ENCODE measurements around the gene ACTG1.
"Not testable (repeated sequence)": the region's sequence is repeated elsewhere in the genome, so short reads cannot be mapped to it uniquely, and the experiment has no call there.

Gene ACTG1

DNA sequence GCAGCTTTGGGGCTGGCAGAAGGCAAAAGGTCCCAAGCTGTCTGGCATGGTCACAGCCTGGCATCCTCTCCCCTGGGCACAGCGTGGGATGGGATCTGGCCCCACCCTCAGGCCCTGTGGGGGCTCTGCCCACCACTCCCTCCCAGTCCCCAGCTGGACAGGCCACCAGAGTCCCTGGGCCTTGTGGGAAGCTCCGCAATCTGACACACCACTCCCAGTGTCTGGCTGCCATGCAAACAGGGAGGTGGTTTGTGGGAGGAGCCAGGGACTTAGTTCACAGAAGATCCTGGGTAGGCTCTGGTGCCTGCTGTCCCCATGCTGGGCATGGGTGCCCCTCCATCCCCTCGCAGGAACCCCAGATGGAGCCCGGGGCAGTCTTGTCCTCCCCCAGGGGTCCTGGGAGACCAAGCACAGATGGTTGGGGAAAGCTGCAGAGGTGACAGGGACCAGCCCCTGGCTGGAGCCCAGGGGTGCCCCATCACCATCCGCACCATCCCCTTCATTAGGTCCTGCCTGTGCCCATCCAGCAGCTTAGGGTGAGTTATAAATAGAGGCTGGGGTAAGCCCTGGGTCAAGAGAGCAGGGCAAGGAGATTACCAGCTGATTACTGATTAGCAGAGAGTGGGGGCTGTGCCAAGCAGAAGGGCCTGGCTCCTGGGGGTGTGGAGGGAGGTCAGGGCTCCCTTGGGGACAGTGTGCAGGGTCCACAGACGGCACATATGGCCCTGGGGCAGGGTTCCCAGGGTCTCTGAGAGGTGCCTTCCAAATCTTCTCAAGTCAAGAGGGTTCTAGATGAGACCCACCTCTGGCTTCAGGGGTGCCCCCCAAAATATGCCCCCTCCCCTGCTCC is 21.8 kb upstream of the ACTG1 start:
- no peak for DNase-seq (ENCODE audit: low read depth)
- no peak overlapping the region for H3K4me3 ChIP-seq (ENCODE audit: low read depth, low read length)

DNA sequence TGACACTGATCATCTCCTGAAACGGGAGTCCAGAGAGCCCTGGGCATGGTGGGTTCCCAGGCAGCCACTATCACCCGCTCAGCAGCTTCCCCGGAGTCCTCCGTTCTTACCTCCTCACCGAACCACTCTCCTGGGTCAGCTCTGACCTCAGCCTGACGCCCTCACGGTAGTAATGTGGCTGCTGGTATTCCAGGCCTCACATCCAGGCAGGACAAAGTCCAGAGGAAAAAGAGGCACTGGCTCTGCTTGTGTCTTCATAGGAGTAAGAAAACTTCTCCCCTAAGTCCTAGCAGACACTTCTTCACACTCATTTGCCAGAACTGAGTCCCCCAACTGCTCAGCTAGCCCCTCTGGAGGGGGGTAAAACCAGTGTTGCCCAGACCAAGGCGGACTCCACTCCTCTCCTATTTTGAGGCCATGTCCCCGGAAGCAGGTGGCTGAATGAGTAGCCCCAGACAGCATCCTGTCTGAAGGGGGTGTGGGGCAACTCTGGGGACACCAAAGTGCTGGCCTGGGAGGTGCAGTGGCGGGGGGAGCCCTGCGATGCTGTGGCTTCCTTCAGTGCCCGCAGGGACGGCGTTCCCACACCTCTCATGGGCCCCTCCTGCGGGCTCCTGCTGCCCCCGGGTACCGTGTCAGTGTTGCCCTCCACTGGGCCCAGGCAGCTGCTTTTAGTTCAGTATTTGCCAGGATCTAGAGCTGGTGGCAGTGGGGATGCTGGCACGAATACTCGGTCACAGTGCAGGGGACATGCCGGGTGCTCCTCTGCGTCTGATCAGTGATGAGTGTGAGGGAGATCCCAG is 20.9 kb upstream of the ACTG1 start:
- no peak overlapping the region for H3K4me3 ChIP-seq (ENCODE audit: low read depth, low read length)
- DNase-seq (ENCODE audit: low read depth): no peak

DNA sequence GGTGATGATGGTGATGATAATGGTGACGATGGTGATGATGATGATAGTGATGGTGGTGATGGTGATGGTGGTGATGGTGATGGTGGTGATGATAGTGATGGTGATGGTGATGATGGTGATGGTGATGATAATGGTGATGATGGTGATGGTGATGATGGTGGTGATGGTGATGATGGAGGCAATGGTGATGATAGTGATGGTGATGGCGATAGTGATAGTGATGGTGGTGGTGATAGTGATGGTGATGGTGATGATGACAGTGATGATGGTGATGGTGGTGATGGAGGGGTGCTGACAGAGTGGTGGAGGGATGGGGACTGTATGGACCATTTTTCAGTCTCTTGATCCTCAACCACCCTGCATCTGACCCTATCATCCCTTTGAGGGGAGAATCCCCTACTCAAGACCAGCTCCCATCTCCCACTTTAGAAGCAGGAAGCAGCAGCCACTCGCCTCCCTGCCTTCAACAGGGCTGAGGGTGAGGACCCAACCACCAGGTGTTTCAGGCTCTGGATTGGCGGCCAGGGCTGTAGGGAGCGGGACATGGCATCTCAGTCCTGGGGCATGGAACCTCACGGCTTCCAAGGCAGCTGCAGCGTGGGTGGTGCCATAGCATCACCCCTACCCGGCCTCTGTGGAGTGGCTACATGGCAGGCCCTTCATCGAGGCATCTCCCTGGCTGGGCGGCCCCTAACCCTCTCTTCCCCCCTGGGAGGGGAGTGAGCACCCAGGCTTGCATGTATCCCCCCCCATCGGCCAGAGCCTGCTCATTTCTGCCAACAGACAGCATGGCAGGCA is 20.1 kb upstream of the ACTG1 start:
- no peak for DNase-seq (ENCODE audit: low read depth)
- H3K4me3 ChIP-seq (ENCODE audit: low read depth, low read length): no peak overlapping the region

DNA sequence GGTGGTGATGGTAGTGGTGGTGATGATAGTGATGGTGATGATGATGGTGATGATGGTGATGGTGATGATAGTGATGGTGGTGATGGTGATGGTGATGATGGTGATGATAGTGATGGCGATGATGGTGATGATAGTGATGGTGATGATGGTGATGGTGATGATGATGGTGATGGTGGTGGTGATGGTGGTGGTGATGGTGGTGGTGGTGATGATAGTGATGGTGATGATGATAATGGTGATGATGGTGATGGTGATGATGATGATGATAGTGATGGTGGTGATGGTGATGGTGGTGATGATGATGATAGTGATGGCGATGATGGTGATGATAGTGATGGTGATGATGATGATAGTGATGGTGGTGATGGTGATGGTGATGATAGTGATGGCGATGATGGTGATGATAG is 19.4 kb upstream of the ACTG1 start:
- not testable (repeated sequence) for H3K4me3 ChIP-seq (ENCODE audit: low read depth, low read length); DNase-seq (ENCODE audit: low read depth)

DNA sequence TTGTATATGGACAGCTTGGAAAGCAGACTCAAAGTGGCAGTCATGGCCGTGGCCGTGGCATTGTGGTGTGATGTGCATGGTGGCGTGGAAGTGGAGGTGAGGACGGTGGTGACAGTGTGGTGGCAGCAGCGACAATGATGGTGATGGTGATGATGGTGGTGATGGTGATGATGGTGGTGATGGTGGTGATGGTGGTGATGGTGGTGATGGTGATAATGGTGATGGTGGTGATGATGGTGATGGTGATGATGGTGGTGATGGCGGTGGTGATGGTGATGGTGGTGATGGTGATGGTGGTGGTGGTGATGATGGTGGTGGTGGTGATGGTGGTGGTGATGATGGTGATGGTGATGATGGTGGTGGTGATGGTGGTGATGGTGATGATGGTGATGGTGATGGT is 18.4 kb upstream of the ACTG1 start:
- not testable (repeated sequence) for DNase-seq (ENCODE audit: low read depth); H3K4me3 ChIP-seq (ENCODE audit: low read depth, low read length)

DNA sequence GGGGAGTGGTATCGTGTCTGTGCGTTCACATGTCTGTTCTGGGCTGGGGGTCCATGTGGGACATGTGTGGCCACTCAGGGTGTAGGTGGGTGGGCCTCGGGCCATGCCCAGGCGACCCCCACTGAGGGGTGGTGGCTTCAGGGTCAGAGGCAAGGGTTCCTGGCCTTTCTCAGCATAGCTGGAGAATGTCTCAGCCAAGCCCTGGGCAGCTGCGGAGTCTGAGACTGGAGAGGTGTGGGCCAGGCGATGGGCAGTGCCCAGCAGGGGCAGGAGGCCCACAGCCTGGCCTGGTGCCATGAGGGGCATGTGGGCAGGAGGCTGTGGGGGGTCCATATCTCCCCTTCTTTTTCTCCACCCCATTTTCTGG is 16.8 kb upstream of the ACTG1 start:
- no peak overlapping the region for H3K4me3 ChIP-seq (ENCODE audit: low read depth, low read length)
- DNase-seq (ENCODE audit: low read depth): no peak

DNA sequence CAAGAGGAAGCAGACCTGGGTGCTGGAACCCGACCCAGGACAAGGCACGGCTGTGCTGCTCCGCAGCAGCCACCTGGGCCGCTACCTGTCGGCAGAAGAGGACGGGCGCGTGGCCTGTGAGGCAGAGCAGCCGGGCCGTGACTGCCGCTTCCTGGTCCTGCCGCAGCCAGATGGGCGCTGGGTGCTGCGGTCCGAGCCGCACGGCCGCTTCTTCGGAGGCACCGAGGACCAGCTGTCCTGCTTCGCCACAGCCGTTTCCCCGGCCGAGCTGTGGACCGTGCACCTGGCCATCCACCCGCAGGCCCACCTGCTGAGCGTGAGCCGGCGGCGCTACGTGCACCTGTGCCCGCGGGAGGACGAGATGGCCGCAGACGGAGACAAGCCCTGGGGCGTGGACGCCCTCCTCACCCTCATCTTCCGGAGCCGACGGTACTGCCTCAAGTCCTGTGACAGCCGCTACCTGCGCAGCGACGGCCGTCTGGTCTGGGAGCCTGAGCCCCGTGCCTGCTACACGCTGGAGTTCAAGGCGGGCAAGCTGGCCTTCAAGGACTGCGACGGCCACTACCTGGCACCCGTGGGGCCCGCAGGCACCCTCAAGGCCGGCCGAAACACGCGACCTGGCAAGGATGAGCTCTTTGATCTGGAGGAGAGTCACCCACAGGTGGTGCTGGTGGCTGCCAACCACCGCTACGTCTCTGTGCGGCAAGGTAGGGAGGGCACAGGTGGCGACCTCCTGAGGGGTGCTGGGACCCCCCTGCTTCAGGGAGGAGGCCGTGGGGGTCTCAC is 16.2 kb upstream of the ACTG1 start:
- no peak for DNase-seq (ENCODE audit: low read depth)
- no peak overlapping the region for H3K4me3 ChIP-seq (ENCODE audit: low read depth, low read length)

DNA sequence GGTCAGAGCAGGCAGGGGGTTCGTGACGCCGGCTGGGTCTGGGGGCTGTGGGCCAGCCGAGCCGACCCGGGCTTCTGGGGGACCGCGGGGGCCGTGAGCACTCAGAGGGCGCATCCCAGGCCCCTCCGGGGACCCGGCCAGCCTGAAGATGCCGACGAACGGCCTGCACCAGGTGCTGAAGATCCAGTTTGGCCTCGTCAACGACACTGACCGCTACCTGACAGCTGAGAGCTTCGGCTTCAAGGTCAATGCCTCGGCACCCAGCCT is 15.7 kb upstream of the ACTG1 start:
- H3K4me3 ChIP-seq (ENCODE audit: low read depth, low read length): no peak overlapping the region
- no peak for DNase-seq (ENCODE audit: low read depth)

DNA sequence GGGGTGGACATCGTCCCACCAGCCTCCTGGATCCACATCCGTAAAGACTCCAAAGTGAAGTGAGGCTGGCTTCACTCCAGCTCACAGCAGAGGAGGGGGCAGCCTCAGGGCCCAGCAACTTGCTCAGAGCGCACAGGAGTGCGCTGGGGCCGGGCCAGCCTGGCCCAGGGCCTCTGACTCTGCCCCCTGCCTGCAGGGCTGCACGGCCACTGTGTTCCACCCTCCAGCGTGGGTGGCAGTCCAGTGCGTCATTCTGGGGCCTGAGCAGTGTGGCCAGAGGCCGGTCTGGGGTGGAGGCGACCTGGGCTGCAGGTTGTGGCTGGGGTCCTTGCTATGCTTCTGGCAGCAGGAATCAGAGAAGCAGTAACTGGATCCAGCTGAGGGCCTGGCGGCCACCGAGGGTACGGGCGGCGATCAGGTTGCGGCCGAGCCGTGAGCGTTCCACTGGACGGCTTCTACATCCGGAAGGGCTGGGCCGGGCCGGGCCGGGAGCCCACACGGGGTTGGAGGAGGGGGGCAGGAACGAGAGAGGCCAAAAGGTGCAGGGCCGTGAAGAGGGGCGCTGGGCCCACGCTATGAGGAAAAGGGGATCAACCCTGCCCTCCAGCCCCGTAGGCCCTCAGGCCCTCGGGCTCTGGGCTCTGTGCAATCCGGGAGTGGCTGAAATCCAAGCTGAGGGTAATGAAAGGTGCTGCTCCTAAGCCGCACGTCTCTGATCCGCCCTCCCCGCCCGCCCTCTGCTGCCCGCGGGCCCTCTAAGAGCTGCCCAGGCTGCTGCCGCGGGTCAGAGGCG is 15.2 kb upstream of the ACTG1 start, which contains the start of gene FSCN2:
FSCN2 (plus strand) TSS at position 787 of the 793 bp plus-strand sequence. CDS start 155 bp downstream, outside the sequence.
- no peak for DNase-seq (ENCODE audit: low read depth)
- H3K4me3 ChIP-seq (ENCODE audit: low read depth, low read length): no peak within 1 kb of the TSS

DNA sequence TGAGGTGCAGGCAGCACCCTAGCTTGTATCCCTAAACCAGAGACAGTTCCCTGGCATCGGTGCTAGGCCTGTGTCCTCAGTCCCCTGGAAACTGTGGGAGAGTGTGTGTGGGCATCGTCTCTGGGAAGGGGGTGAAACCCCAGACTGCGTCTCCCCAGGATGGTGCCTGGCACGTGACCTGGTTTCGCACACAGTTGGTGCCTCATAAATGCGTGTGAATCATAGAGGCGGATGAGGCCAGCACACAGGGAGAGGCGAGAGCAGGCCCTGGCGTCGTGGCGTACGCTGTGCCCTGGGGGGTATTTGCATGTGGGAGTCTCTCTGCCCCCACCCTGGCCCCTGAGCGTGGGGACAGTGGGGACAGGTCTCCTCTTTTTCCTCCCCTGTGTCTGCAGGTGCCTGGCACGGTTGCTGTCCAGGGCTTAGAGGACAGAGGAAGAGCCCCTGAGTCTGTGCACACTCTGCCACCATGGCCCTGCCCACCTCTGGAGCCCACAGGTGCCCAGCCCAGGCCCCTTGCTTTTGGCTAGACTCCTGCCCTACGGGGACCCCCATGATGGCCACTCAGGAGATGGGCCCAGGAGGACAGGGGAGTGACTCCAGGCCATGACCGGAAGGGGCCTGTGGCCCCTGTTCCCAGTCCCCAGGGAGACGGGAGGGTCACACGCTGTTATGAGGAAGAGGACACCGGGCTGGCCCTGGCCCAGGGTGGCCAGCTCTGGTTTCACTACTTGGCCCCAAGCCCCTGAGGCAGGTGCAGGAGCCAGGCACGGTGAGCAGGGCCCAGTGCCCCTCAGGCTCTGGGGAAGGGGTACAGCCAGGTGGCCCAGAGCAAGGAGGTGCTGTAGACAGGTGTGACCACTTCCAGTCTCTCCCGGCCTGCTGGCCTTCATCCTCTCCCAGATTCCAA is 14.3 kb upstream of the ACTG1 start:
- no peak overlapping the region for H3K4me3 ChIP-seq (ENCODE audit: low read depth, low read length)

DNA sequence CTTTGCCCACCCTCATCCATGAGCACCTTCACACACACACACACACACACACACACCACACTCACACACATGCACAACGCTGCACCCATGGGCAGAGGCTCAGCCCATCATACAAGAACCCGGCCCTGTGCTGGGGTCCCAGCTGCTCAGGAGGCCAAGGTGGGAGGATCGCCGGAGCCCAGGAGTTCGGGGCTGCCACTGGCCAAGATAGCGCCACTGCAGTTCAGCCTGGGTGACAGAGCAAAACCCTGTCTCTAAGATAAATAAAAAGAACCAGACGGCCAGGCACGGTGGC is 12.2 kb upstream of the ACTG1 start:
- no peak overlapping the region for H3K4me3 ChIP-seq (ENCODE audit: low read depth, low read length)
- no peak for DNase-seq (ENCODE audit: low read depth)

More for the DNA sequence above, 14.3 kb upstream of the ACTG1 start:
- no peak for DNase-seq (ENCODE audit: low read depth)

DNA sequence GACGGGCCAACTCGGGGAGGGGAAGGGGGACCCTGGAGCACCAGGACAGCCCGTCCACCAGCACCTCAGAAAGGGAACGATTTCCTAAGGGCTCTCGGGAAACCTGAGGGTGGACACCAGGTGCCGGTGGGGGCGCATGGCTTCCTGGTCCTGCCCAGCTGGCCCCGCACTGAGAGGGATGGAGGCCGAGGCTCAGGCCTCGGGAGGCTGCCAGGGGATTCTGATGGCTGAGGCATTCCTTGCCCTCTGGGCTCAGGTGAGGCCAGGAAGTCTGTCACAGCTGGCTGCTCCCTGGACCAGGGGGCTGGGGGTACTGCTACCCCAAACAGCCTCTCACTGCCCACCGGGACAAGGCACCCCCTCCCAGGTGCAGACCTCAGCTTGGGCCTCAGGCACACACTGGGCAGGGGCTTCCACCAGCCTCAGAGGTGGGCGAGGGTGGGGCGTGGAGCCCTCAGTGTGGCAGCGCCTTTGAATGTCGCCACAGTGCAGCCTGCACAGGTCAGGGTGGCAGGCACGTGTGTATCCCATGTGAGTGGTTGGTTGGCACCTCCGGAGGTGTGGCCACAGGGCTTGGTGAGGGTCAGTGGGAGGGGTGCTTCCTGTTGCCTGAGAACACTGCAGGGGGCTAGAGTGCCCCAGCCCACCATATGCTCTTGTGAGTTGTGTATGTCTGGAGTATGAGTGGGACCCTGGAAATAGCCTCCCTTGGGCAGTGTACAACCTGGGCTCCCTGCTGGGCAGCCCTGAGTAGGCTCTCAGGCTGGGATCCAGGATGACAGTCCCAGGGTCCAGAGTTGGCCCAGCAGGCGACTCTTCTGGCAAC is 11.7 kb upstream of the ACTG1 start:
- no peak for DNase-seq (ENCODE audit: low read depth)
- H3K4me3 ChIP-seq (ENCODE audit: low read depth, low read length): no peak overlapping the region

DNA sequence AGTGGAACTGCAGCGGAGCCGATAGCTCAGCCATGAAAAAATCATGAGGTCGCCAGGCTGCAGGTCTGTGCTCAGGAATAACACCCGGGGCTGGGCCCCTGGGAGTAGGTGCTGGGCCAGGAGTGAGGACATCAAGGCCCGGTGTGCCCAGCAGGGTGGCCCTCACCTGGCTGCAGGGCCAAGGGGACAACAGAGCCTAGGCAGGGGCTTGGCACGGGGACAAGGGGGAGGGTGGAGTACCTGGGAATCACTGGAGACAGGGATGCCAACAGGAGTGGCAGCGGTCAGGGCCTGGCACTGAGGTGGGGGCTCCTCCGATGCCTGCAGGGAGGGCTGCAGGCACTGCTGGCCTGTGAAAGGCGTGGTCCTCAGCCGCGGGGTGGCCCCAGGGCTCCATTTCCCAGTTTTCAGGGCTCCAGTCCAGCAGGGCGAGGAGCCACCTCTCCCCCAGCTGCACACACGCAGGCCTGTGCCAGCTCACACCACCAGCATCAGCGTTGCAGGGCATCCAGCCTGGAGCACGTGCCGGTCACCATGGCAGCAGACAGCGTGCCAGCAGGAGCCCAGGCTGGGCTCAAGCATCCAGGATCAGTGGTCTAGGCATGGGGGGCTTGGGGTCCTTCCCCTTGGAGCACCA is 10.9 kb upstream of the ACTG1 start:
- no peak overlapping the region for H3K4me3 ChIP-seq (ENCODE audit: low read depth, low read length)
- no peak for DNase-seq (ENCODE audit: low read depth)

DNA sequence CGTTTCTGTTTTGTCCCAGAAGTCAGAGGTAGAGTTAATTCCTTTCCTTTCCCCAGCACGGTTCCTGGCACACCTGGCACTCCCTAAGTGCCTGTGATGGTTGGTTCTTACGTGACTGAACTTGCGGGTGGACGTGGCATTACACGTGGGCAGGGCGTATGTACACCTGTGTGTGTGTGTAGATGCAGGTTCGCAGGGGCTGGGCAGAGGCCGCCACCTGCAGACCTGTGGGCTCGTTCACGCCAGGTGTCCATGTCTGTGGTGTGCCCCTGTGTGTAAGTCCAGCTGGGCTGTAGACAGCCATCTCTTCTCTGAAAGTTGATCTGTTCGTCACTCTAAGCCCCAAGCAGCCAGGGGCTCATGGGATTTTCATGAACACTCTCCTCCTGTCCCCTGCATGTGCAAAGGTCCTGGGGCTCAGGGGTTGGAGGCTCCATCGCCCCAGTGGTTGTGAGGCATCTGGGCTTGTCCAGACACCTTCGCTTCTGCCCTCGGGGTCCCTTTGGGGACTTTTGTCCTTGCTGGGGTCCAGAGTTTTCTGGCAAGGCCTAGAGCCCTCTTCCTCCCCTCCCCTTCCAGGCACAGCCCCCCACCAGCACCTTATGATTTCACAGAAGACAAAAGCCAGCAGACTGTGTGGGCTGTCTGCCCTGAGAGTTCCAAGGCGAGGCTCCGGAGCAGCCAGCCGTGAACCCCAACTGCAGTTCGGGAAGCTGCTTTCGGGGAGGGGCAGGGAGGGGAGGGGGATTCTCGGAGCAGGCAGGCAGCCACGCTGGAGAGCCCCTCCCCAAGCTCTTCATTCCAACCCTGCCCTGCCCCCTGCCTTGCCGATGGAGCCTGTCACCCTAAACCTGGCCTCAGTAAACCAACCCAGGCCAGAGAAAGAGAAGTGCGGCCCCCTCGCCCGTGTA is 10.1 kb upstream of the ACTG1 start:
- no peak overlapping the region for H3K4me3 ChIP-seq (ENCODE audit: low read depth, low read length)
- DNase-seq (ENCODE audit: low read depth): no peak

DNA sequence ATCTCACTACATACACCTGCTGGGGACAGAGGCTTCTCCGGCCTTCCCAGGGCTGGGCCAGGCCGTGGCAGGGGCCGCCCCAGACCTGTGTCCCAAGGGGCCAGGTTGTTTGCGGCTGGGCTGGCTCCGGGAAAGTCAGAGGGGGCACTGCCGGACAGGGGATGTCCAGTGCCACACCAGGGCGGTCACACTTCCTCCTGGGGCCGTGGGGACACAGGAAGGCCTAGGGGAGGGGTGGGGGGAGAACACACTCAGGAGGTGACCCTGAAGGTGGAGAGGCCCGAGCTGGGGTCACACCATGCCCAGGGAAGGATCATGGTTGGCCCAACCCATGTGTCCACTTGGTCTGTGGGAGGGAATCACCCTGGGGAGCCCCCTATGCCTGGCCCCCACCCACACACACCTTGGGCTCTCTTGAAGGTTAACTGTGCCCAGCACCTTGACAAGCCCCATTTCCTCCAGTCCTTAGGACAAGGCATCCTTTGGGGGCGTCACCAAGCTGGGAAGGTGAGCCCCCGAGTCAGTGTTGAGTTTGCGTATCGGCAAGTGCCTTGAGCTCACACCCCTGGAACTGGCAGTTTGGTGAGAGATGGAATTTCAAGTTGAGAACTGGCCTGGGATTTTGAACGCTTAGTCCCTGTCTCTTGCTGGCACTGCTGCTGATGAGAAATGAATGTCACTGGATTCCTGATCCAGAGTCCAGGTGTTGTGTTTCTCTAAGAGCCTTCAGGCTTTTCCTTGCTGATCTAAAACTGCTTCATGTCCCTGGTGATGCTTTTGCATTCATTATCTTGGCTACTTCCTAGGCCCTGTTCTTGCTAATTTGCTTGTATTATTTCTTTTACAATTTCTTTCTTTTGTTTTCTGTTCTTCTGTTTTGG is 7.7 kb upstream of the ACTG1 start:
- no peak for DNase-seq (ENCODE audit: low read depth)
- no peak overlapping the region for H3K4me3 ChIP-seq (ENCODE audit: low read depth, low read length)
